ENCODE results near the gene PPIE. TPM values are rescaled to one million over a fixed set of nuclear protein-coding genes. Genes with fewer than 3 reads are reported as not detected.

The PPIE gene
- total RNA-seq = 10 to 100 TPM in 3 of 4 donors, 1 to 10 TPM in 1; 9.8 to 43.3 (median 23.5) TPM

DNA sequence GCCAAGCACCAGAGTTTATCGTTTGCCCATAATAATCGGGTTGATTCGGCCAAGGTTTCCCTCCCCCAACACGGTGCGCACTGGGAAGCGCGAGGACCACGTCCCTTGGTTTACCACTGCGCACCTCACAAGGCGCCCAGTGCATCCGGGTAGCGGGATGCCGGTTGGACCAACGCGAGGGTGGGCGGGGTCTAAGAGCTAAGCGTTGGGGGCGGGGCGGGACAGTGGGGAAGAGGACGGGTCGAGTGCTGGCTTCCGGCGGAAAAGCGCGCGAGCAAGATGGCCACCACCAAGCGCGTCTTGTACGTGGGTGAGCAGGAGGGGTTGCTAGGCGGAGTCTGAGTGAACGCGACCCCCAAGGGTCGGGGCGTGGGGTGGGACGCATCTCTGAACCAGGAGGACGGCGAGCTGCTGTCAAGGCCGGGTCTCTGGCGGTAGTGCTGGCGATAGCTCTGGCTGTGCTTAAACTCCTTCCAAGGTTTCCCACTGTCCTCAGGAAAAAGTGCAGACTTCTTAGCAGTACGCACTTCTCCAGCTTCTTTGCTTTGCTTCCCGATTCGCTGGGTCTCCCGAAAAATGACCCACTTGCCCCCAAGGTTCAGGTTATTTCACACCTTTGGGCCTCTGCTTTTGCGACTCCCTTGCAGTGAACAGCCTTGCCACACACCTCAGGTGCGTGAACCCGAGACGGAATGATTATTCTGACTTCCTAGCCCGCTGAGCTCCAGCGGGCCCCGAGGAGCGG, at the start of gene PPIE:
PPIE (plus strand) TSS at position 261 of the 745 bp plus-strand sequence; CDS start at position 280, 19 bp downstream.
- peaks cover 0 to 23% (median 3%) of the 10 kb centered on the region in 4 donors for H3K36me3 ChIP-seq
- 2 to 14% methylated on average over 9 to 52 of the region's 52 CpGs for WGBS, 2 donors (ENCODE audit: low coverage in 1 of 2)
- H3K9me3 ChIP-seq = no peaks in the 10 kb centered on the region
- H3K27me3 ChIP-seq = peaks cover 23% of the 10 kb centered on the region
- peak within 1 kb of the TSS; percentile 76 to 85 (median 82) for H3K27ac ChIP-seq
- in situ Hi-C loops (cut with MboI; ENCODE audit: low pct_ligation_motif_present in 1 of 4, low pct_unique_long_range_greater_than_20kb in 1 of 4, low sequenced_read_pairs in 3 of 4) = no loop called here
- TF ChIP-seq POLR2A (IDR thresholded peaks at IDR 0.05) (peak; percentile 60), POLR2AphosphoS5 (IDR thresholded peaks at IDR 0.05) (peak; percentile 17 to 66 (median 64)), EP300 (IDR thresholded peaks at IDR 0.05; ENCODE audit: low read depth) (no peak)
- TF ChIP-seq, protein P1, sequence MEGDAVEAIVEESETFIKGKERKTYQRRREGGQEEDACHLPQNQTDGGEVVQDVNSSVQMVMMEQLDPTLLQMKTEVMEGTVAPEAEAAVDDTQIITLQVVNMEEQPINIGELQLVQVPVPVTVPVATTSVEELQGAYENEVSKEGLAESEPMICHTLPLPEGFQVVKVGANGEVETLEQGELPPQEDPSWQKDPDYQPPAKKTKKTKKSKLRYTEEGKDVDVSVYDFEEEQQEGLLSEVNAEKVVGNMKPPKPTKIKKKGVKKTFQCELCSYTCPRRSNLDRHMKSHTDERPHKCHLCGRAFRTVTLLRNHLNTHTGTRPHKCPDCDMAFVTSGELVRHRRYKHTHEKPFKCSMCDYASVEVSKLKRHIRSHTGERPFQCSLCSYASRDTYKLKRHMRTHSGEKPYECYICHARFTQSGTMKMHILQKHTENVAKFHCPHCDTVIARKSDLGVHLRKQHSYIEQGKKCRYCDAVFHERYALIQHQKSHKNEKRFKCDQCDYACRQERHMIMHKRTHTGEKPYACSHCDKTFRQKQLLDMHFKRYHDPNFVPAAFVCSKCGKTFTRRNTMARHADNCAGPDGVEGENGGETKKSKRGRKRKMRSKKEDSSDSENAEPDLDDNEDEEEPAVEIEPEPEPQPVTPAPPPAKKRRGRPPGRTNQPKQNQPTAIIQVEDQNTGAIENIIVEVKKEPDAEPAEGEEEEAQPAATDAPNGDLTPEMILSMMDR (IDR thresholded peaks at IDR 0.05) = no peak
- peak; percentile 96 for DNase-seq
- peak within 1 kb of the TSS; percentile 56 to 94 (median 82) for H3K4me3 ChIP-seq
- peaks cover 0 to 16% (median 9%) of the 10 kb centered on the region in 4 donors for H3K4me1 ChIP-seq
- intact Hi-C loops (cut with DNase I; ENCODE audit: low total_unique reads) = no loop called here

GRCh38 chr1:39689214-39689613, 49.5 kb upstream of the PPIE start:
- Histone ChIP-seq H3K36me3 (no peaks in the 10 kb centered on the region), H3K27ac (no peak overlapping the region), H3K9me3 (no peaks in the 10 kb centered on the region), H3K4me3 (no peak overlapping the region), H3K4me1 (peaks cover 0 to 19% (median 18%) of the 10 kb centered on the region in 4 donors), H3K27me3 (peaks cover 94% of the 10 kb centered on the region)
- TF ChIP-seq POLR2AphosphoS5 (IDR thresholded peaks at IDR 0.05) (no peak), POLR2A (IDR thresholded peaks at IDR 0.05) (no peak), EP300 (IDR thresholded peaks at IDR 0.05; ENCODE audit: low read depth) (no peak)
- TF ChIP-seq, protein P1 (IDR thresholded peaks at IDR 0.05) = no peak
- DNase-seq = no peak
- 74% methylated on average over 2 of the region's 2 CpGs; no CpG with 5 or more reads in 1 of the 2 donors for WGBS, 2 donors (ENCODE audit: low coverage in 1 of 2)
- in situ Hi-C loops (cut with MboI; ENCODE audit: low pct_ligation_motif_present in 1 of 4, low pct_unique_long_range_greater_than_20kb in 1 of 4, low sequenced_read_pairs in 3 of 4) = no loop called here
- intact Hi-C loops (cut with DNase I; ENCODE audit: low total_unique reads) = no loop called here

DNA sequence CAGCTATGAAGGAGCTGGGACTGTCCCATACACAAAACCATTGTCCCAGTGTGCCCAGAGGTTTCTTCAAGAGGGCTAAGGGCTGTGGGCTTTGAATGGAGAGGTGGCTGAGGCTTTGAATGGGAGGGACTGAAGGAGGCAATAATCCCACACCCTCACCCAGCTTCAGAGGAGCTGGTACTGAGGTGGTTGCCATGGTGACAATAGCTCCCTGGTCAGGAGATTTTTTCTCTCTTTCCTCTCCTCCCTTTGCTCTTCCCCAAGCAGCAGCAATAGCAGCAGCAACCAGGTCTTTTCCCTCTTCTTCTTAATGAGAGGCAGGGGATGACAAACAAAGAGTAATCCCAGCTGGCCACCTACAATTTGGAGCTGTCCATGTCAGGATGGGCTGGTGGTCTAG, 49.0 kb upstream of the PPIE start:
- no peaks in the 10 kb centered on the region for H3K9me3 ChIP-seq
- peaks cover 0 to 19% (median 18%) of the 10 kb centered on the region in 4 donors for H3K4me1 ChIP-seq
- no peak for TF ChIP-seq EP300 (IDR thresholded peaks at IDR 0.05; ENCODE audit: low read depth)
- no peak for TF ChIP-seq POLR2A (IDR thresholded peaks at IDR 0.05)
- TF ChIP-seq, protein P1 (IDR thresholded peaks at IDR 0.05) = no peak
- no peak for TF ChIP-seq POLR2AphosphoS5 (IDR thresholded peaks at IDR 0.05)
- H3K36me3 ChIP-seq = no peaks in the 10 kb centered on the region
- peaks cover 91% of the 10 kb centered on the region for H3K27me3 ChIP-seq
- intact Hi-C loops (cut with DNase I; ENCODE audit: low total_unique reads) (no loop called here), in situ Hi-C loops (cut with MboI; ENCODE audit: low pct_ligation_motif_present in 1 of 4, low pct_unique_long_range_greater_than_20kb in 1 of 4, low sequenced_read_pairs in 3 of 4) (no loop called here)
- H3K4me3 ChIP-seq = no peak overlapping the region
- no peak overlapping the region for H3K27ac ChIP-seq
- DNase-seq = no peak

GRCh38 chr1:39690225-39690624, 48.5 kb upstream of the PPIE start:
- Histone ChIP-seq H3K27me3 (peaks cover 91% of the 10 kb centered on the region), H3K27ac (no peak overlapping the region), H3K36me3 (no peaks in the 10 kb centered on the region), H3K4me3 (no peak overlapping the region), H3K4me1 (peaks cover 0 to 19% (median 18%) of the 10 kb centered on the region in 4 donors), H3K9me3 (no peaks in the 10 kb centered on the region)
- no peak for TF ChIP-seq EP300 (IDR thresholded peaks at IDR 0.05; ENCODE audit: low read depth)
- TF ChIP-seq POLR2AphosphoS5 (IDR thresholded peaks at IDR 0.05) = no peak
- no peak for TF ChIP-seq POLR2A (IDR thresholded peaks at IDR 0.05)
- TF ChIP-seq, protein P1 (IDR thresholded peaks at IDR 0.05) = no peak
- in situ Hi-C loops (cut with MboI; ENCODE audit: low pct_ligation_motif_present in 1 of 4, low pct_unique_long_range_greater_than_20kb in 1 of 4, low sequenced_read_pairs in 3 of 4) = no loop called here
- 42 to 44% methylated on average over 2 of the region's 2 CpGs for WGBS, 2 donors (ENCODE audit: low coverage in 1 of 2)
- DNase-seq = no peak
- intact Hi-C loops (cut with DNase I; ENCODE audit: low total_unique reads) = no loop called here

Data from transverse colon (tissue), 4 donors.